Skeletal muscle satellite cell (primary cell): ENCODE results near the gene CELF2.

Source experiments
- H3K27me3 ChIP-seq: 2 replicates; pipeline ENCODE4 v1.7.0; 2013; ENCODE audit warnings: low read length; ENCODE audit not compliant: control insufficient read depth, insufficient read depth
- H3K36me3 ChIP-seq: 2 replicates; pipeline ENCODE4 v1.7.0; 2013; ENCODE audit warnings: mild to moderate bottlenecking, control low read depth, low read length; ENCODE audit not compliant: insufficient read depth
- H3K4me1 ChIP-seq: 2 replicates; pipeline ENCODE4 v1.7.0; 2013; ENCODE audit warnings: low read length; ENCODE audit not compliant: control insufficient read depth, insufficient read depth
- H3K4me2 ChIP-seq: 2 replicates; pipeline ENCODE4 v1.7.0; 2013; ENCODE audit warnings: mild to moderate bottlenecking, low read length
- H3K4me3 ChIP-seq: 2 replicates; pipeline ENCODE4 v1.7.0; 2013; ENCODE audit warnings: low read length
- H3K9ac ChIP-seq: 2 replicates; pipeline ENCODE4 v1.7.0; 2013; ENCODE audit warnings: mild to moderate bottlenecking, low read depth, low read length, moderate library complexity
- H3K9me3 ChIP-seq: replicated peaks from 2 replicates; pipeline ENCODE4 v1.7.0; 2013; ENCODE audit warnings: mild to moderate bottlenecking, control low read depth, low read length

Gene CELF2

GRCh38 chr10:11025978-11026377, 8.3 kb downstream of the CELF2 start:
- Histone ChIP-seq H3K4me1 (peaks cover 43% of the 10 kb centered on the region), H3K36me3 (no peaks in the 10 kb centered on the region), H3K9ac (peak overlapping the region; percentile 83), H3K9me3 (no peaks in the 10 kb centered on the region), H3K27me3 (no peaks in the 10 kb centered on the region), H3K4me3 (peak overlapping the region; percentile 15), H3K4me2 (peak overlapping the region; percentile 62)

- Histone ChIP-seq H3K9ac (peak overlapping the region; percentile 83), H3K36me3 (no peaks in the 10 kb centered on the region), H3K27me3 (no peaks in the 10 kb centered on the region), H3K4me1 (peaks cover 38% of the 10 kb centered on the region), H3K9me3 (no peaks in the 10 kb centered on the region), H3K4me2 (peak overlapping the region; percentile 62), H3K4me3 (peak overlapping the region; percentile 42)
Observed at GRCh38 chr10:11026773-11027172, 9.1 kb downstream of the CELF2 start.

GRCh38 chr10:11034762-11035161, 17.1 kb downstream of the CELF2 start:
- Histone ChIP-seq H3K4me1 (peaks cover 18% of the 10 kb centered on the region), H3K9ac (peak overlapping the region; percentile 55), H3K27me3 (no peaks in the 10 kb centered on the region), H3K9me3 (no peaks in the 10 kb centered on the region), H3K36me3 (no peaks in the 10 kb centered on the region), H3K4me3 (no peak overlapping the region), H3K4me2 (no peak overlapping the region)

GRCh38 chr10:11035301-11035991, 17.8 kb downstream of the CELF2 start:
- Histone ChIP-seq H3K4me2 (peak overlapping the region; percentile 24), H3K9me3 (no peaks in the 10 kb centered on the region), H3K27me3 (no peaks in the 10 kb centered on the region), H3K4me3 (no peak overlapping the region), H3K4me1 (peaks cover 18% of the 10 kb centered on the region), H3K36me3 (no peaks in the 10 kb centered on the region), H3K9ac (peak overlapping the region; percentile 55)

GRCh38 chr10:11036424-11037011, 18.8 kb downstream of the CELF2 start:
- H3K36me3 ChIP-seq, result no peaks in the 10 kb centered on the region
- H3K4me3 ChIP-seq, result no peak overlapping the region
- H3K9me3 ChIP-seq, result no peaks in the 10 kb centered on the region
- H3K4me1 ChIP-seq, result peaks cover 18% of the 10 kb centered on the region
- no peaks in the 10 kb centered on the region for H3K27me3 ChIP-seq
- H3K4me2 ChIP-seq, result no peak overlapping the region
- H3K9ac ChIP-seq, result no peak overlapping the region

DNA sequence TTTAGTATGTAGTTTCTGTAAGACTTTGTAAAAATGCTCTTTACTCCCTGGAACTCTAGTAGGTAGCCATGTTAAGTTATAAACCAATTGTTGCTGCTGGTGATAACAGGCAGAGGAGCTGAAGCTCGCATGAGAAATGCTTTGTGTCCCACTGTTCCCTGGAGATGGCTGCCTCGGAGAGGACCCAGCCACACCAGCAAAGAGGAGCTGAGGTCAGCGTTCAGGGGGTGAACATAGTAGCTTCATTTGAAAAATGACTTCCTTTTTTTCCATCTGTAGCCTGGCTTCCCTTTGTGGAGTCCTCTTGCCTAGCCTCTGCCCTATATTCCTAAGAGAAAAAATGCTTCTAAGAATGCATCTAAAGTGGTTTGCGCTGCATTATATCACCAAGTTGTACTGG, 20.3 kb downstream of the CELF2 start:
- H3K4me1 ChIP-seq, result peaks cover 23% of the 10 kb centered on the region
- H3K4me2 ChIP-seq, result no peak overlapping the region
- no peak overlapping the region for H3K4me3 ChIP-seq
- no peaks in the 10 kb centered on the region for H3K27me3 ChIP-seq
- H3K9ac ChIP-seq, result no peak overlapping the region
- no peaks in the 10 kb centered on the region for H3K9me3 ChIP-seq
- no peaks in the 10 kb centered on the region for H3K36me3 ChIP-seq

- Histone ChIP-seq H3K4me1 (peaks cover 8% of the 10 kb centered on the region), H3K9me3 (no peaks in the 10 kb centered on the region), H3K9ac (no peak overlapping the region), H3K4me3 (no peak overlapping the region), H3K4me2 (no peak overlapping the region), H3K36me3 (no peaks in the 10 kb centered on the region), H3K27me3 (no peaks in the 10 kb centered on the region)
Observed at GRCh38 chr10:11042357-11042756, 24.7 kb downstream of the CELF2 start.

GRCh38 chr10:11043039-11043438, 25.4 kb downstream of the CELF2 start:
- H3K36me3 ChIP-seq, result no peaks in the 10 kb centered on the region
- H3K4me3 ChIP-seq, result no peak overlapping the region
- peaks cover 8% of the 10 kb centered on the region for H3K4me1 ChIP-seq
- H3K4me2 ChIP-seq, result no peak overlapping the region
- H3K9ac ChIP-seq, result no peak overlapping the region
- H3K9me3 ChIP-seq, result no peaks in the 10 kb centered on the region
- no peaks in the 10 kb centered on the region for H3K27me3 ChIP-seq

DNA sequence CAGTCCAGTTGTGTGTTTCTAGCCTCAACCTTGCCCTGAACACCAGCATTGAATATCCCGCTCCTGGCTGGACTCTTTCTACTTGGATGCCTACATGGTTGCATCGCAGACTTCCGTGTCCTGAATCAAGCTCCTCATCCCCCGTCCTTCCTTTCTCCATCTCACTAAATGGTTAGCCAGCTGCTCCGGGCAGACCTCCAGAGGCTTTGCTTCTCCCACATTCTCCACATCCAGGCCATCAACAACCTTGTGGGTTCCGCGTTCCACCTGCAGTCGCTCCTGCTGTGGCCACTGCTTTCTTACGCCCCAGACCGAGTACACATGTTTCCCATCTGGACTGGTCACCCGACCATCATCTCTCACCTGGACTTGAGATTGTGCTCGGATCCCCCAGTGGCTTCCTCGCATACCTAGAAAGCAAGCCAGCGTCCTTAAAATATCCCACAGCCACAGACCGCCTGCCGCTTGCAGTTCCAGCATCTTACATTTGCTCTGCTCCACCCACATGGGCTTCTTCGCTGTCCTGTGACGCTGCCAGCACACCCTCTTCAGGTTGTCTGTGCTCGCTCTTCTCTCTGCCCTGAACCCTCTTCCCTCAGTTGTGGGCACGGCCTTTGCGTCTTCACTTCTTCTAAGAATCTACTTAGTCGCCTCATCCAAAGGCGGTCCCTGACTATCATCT, 25.9 kb downstream of the CELF2 start:
- H3K36me3 ChIP-seq, result no peaks in the 10 kb centered on the region

DNA sequence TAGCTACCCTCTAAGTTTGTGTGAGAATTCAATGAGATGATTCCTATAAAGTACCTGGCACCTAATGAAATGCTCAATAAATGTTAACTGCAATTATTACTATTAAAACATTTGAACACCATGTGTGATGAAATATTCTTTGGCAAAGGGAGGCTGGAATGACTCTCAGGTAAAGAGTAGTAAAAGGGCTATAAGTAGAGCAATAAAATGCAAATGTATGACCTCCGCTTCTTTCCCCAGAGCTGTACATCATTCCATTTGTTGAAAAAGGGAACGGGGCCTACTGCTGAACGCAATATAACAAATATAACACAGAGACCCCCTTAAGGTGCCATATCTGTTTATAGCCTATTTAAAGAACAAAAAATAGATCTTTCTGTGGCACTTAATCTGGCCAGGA, 27.8 kb downstream of the CELF2 start:
- Histone ChIP-seq H3K36me3 (no peaks in the 10 kb centered on the region), H3K4me1 (peaks cover 8% of the 10 kb centered on the region), H3K9ac (no peak overlapping the region), H3K27me3 (no peaks in the 10 kb centered on the region), H3K9me3 (no peaks in the 10 kb centered on the region), H3K4me2 (no peak overlapping the region), H3K4me3 (no peak overlapping the region)

More for the DNA sequence above, 25.9 kb downstream of the CELF2 start:
- H3K4me1 ChIP-seq, result peaks cover 8% of the 10 kb centered on the region
- H3K9me3 ChIP-seq, result no peaks in the 10 kb centered on the region
- H3K4me3 ChIP-seq, result no peak overlapping the region
- no peak overlapping the region for H3K4me2 ChIP-seq
- H3K9ac ChIP-seq, result no peak overlapping the region
- H3K27me3 ChIP-seq, result no peaks in the 10 kb centered on the region

DNA sequence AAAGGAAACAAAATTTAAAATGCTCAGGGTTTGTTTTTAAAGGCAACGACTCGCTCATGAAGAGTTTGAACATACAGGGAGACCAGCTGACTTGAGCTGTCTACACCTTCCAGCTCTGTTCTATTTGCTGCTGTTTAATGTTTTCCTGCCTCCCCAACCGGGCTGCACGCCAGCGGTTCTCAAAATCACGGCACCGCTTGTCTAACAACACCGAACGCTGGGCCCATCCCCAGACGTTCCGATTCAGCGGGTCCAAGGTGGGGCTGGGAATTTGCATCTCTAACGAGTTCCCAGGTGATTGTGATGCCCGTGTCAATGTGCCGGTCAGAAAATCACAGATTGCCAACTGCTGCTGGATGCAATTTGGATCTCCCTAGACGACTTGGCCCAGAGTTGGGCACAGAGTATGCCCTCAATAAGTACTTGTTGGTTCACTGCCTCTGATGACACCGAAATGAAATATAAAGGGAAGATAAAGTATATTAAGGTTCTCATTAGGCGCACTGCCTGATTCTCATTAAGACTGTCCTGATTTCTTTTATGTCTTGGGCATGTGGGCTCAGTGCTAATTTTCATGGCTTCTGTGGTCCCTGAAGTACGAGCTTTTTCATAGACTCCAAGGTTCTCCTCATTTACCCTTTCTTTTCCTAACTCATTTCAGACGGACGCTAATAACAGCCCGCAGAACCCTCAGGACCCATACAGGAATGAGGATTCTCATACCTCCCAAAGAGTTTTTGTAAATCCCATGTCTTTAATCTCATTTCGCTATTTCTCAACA, 28.5 kb downstream of the CELF2 start:
- Histone ChIP-seq H3K4me1 (peaks cover 8% of the 10 kb centered on the region), H3K9me3 (no peaks in the 10 kb centered on the region), H3K4me3 (no peak overlapping the region), H3K9ac (no peak overlapping the region), H3K27me3 (no peaks in the 10 kb centered on the region), H3K4me2 (no peak overlapping the region), H3K36me3 (no peaks in the 10 kb centered on the region)
